Measurements from ENCODE around the gene SENP1.
A peak's percentile ranks its signal among the peaks of the same experiment; 100 is the strongest.

Gene SENP1

GRCh38 chr12:48017921-48018617 lies 87.8 kb downstream of the SENP1 start:
- no peak for DNase-seq (ENCODE audit: low spot score)

- no peak for DNase-seq (ENCODE audit: low spot score)
Measured at GRCh38 chr12:48017496-48017895, 88.4 kb downstream of the SENP1 start.

GRCh38 chr12:48016373-48017020 lies 89.4 kb downstream of the SENP1 start:
- no peak for DNase-seq (ENCODE audit: low spot score)

GRCh38 chr12:48015954-48016353 lies 89.9 kb downstream of the SENP1 start:
- DNase-seq (ENCODE audit: low spot score): no peak

- DNase-seq (ENCODE audit: low spot score): no peak
Measured at GRCh38 chr12:48015129-48015528, 90.8 kb downstream of the SENP1 start.

GRCh38 chr12:48013287-48013686 lies 92.6 kb downstream of the SENP1 start:
- no peak for DNase-seq (ENCODE audit: low spot score)

- DNase-seq (ENCODE audit: low spot score): no peak
Measured at GRCh38 chr12:48012070-48012469, 93.8 kb downstream of the SENP1 start.

- DNase-seq (ENCODE audit: low spot score): no peak
Measured at GRCh38 chr12:48010366-48010970, 95.4 kb downstream of the SENP1 start.

- no peak for DNase-seq (ENCODE audit: low spot score)
Measured at GRCh38 chr12:48009471-48009870, 96.4 kb downstream of the SENP1 start.

- no peak for DNase-seq (ENCODE audit: low spot score)
Measured at GRCh38 chr12:48008950-48009349, 96.9 kb downstream of the SENP1 start.

- no peak for DNase-seq (ENCODE audit: low spot score)
Measured at GRCh38 chr12:48008349-48008748, 97.5 kb downstream of the SENP1 start.

GRCh38 chr12:48007206-48007605 lies 98.7 kb downstream of the SENP1 start:
- no peak for DNase-seq (ENCODE audit: low spot score)

GRCh38 chr12:48005750-48006021 lies 100.2 kb downstream of the SENP1 start:
- no peak for DNase-seq (ENCODE audit: low spot score)

GRCh38 chr12:48005001-48005749 lies 100.7 kb downstream of the SENP1 start:
- peak; percentile 51 for DNase-seq (ENCODE audit: low spot score)

GRCh38 chr12:48004053-48004941 lies 101.6 kb downstream of the SENP1 start, which contains the start of gene COL2A1:
COL2A1 (minus strand) TSS chr12:48004476; CDS start chr12:48004321, 155 bp downstream.
- peak; percentile 76 for DNase-seq (ENCODE audit: low spot score)

GRCh38 chr12:48003226-48004052 lies 102.4 kb downstream of the SENP1 start:
- no peak for DNase-seq (ENCODE audit: low spot score)

- no peak for DNase-seq (ENCODE audit: low spot score)
Measured at GRCh38 chr12:48002773-48003218, 103.1 kb downstream of the SENP1 start.

GRCh38 chr12:48002414-48002730 lies 103.5 kb downstream of the SENP1 start:
- no peak for DNase-seq (ENCODE audit: low spot score)

- peak; percentile 87 for DNase-seq (ENCODE audit: low spot score)
Measured at GRCh38 chr12:48001505-48002413, 104.1 kb downstream of the SENP1 start.
